Ascending aorta (tissue), 2 donors: ENCODE measurements around the gene RBM44. TPM values are rescaled to one million over a fixed set of nuclear protein-coding genes. Genes with fewer than 3 reads are reported as not detected.
A peak's percentile ranks its signal among the peaks of the same experiment; 100 is the strongest.

Experiments used
- DNase-seq, 2 donors: peaks; one replicate each; pipeline ENCODE4 v3.0.0-alpha.2; 2019; ENCODE audit warnings: low spot score in 2 of 2
- H3K27ac ChIP-seq, 2 donors: fragments of 200-600 bp; sonication (generic); one replicate each; pipeline ENCODE4 v1.5.1; 2016 to 2017; ENCODE audit warnings: mild to moderate bottlenecking in 1 of 2
- H3K27me3 ChIP-seq: fragments of 200-600 bp; sonication (generic); one replicate; pipeline ENCODE4 v1.5.1; 2017
- H3K36me3 ChIP-seq, 2 donors: fragments of 200-600 bp; sonication (generic); one replicate each; pipeline ENCODE4 v1.5.1; 2016
- H3K4me1 ChIP-seq, 2 donors: fragments of 200-600 bp; sonication (generic); one replicate each; pipeline ENCODE4 v1.5.1; 2016 to 2017; ENCODE audit warnings: mild to moderate bottlenecking in 1 of 2
- H3K4me3 ChIP-seq, 2 donors: fragments of 200-600 bp; sonication (generic); one replicate each; pipeline ENCODE4 v1.5.1; 2016 to 2017; ENCODE audit warnings: mild to moderate bottlenecking in 1 of 2
- H3K9me3 ChIP-seq, 2 donors: fragments of 200-600 bp; sonication (generic); one replicate each; pipeline ENCODE4 v1.5.1; 2016
- intact Hi-C: fragments of 100-400 bp; cut with DNase I; formaldehyde crosslinking; loops from one replicate; pipeline ENCODE4 v1.15.1; 2023
- total RNA-seq: library from RNA; depleted of rRNA; stranded (reverse); fragments of >200 nt; gene quantifications from one replicate; pipeline ENCODE4 v1.1.0, GENCODE V29; 2016
- TF ChIP-seq, protein P1 (sequence below), 3 experiments: fragments of 200-600 bp in 2 of 3; fragments of 450-650 bp in 1 of 3; sonication (generic) in 2 of 3; IDR thresholded peaks; one replicate each; pipeline ENCODE4 v1.5.1; 2016 to 2019; ENCODE audit warnings: antibody characterized with exemption in 3 of 3, mild to moderate bottlenecking in 1 of 3, moderate library complexity in 1 of 3

The RBM44 gene
- total RNA-seq, 1 donor from 2014 or later = 8.5 TPM

DNA sequence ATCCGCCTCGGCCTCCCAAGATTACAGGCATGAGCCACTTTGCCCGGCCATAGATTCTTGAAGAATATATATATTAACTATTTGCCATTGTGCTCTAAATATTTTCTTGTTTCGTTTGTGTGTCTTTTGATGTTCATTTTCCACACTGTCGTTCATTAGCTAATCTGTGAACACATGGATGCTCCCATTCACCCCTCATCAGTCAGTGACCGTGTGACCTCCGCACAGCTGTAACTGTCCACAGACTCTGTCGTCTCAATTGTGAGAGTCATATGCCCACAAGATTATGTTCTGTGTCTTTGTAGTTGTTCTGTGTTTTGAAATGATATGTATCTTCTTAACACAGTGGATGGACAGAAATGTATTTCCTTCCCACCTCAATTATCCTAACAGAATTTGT is 90.4 kb downstream of the RBM44 start:
- DNase-seq = no peak
- H3K27ac ChIP-seq = peak overlapping the region; percentile 96 to 99
- H3K27me3 ChIP-seq = no peaks in the 10 kb centered on the region

GRCh38 chr2:237889811-237890210 is 91.2 kb downstream of the RBM44 start:
- intact Hi-C loops = loop anchor here (10.0 kb wide), 2 partner anchors 195 to 835 kb away; no protein-coding TSS in a partner anchor
- peaks cover 0 to 7% of the 10 kb centered on the region in 2 donors for H3K36me3 ChIP-seq
- peaks cover 17 to 72% of the 10 kb centered on the region in 2 donors for H3K4me1 ChIP-seq
- H3K4me3 ChIP-seq = no peak overlapping the region
- H3K27me3 ChIP-seq = no peaks in the 10 kb centered on the region
- no peaks in the 10 kb centered on the region for H3K9me3 ChIP-seq
- H3K27ac ChIP-seq = peak overlapping the region; percentile 96 to 99
- DNase-seq = no peak
- TF ChIP-seq, protein P1, sequence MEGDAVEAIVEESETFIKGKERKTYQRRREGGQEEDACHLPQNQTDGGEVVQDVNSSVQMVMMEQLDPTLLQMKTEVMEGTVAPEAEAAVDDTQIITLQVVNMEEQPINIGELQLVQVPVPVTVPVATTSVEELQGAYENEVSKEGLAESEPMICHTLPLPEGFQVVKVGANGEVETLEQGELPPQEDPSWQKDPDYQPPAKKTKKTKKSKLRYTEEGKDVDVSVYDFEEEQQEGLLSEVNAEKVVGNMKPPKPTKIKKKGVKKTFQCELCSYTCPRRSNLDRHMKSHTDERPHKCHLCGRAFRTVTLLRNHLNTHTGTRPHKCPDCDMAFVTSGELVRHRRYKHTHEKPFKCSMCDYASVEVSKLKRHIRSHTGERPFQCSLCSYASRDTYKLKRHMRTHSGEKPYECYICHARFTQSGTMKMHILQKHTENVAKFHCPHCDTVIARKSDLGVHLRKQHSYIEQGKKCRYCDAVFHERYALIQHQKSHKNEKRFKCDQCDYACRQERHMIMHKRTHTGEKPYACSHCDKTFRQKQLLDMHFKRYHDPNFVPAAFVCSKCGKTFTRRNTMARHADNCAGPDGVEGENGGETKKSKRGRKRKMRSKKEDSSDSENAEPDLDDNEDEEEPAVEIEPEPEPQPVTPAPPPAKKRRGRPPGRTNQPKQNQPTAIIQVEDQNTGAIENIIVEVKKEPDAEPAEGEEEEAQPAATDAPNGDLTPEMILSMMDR (IDR thresholded peaks at IDR 0.05) = no peak

More for the DNA sequence above, 90.4 kb downstream of the RBM44 start:
- intact Hi-C loops = loop anchor here (10.0 kb wide), 1 partner anchor 194 kb away; no protein-coding TSS in a partner anchor
- H3K36me3 ChIP-seq = peaks cover 0 to 12% of the 10 kb centered on the region in 2 donors
- peaks cover 11 to 66% of the 10 kb centered on the region in 2 donors for H3K4me1 ChIP-seq
- TF ChIP-seq, protein P1 (IDR thresholded peaks at IDR 0.05) = no peak
- peak overlapping the region in 1 of 2 donors; percentile 3 for H3K4me3 ChIP-seq
- no peaks in the 10 kb centered on the region for H3K9me3 ChIP-seq

Other genes with a start within 250 kb of the RBM44 start
- not detected for gene PRLH, start 232.2 kb upstream of the RBM44 start, total RNA-seq
- 0.32 TPM for gene RAB17, start 208.0 kb upstream of the RBM44 start, total RNA-seq
- gene LRRFIP1, start 171.2 kb upstream of the RBM44 start, total RNA-seq = 133 TPM
- 191 TPM for gene RAMP1, start 60.8 kb downstream of the RBM44 start, total RNA-seq
- 50.7 TPM for gene UBE2F, start 168.2 kb downstream of the RBM44 start, total RNA-seq